OCI-LY7 (cell line): ENCODE data around the gene ABHD8. TPM values are rescaled to one million over a fixed set of nuclear protein-coding genes. Genes with fewer than 3 reads are reported as not detected.

Experiments used
- BruUV-seq: library from RNA; stranded (reverse); fragments of 400-500 nt; replicated peaks from 2 replicates; lab custom pipeline; 2021; lab: Mats Ljungman, UMichigan
- CTCF ChIA-PET: fragments of 300-600 bp; sonication (Branson Sonifier 250); formaldehyde crosslinking; loops from one replicate; lab custom pipeline; 2022; ENCODE audit warnings: antibody characterized with exemption; ENCODE audit not compliant: unreplicated experiment; lab: Charles Lee
- POLR2A ChIA-PET: fragments of 300-600 bp; sonication (Branson Sonifier 250); formaldehyde crosslinking; loops from one replicate; lab custom pipeline; 2022; ENCODE audit warnings: antibody characterized with exemption; lab: Charles Lee
- DNase-seq: peaks from one replicate; pipeline ENCODE4 v3.0.0-alpha.2; 2015; ENCODE audit warnings: low spot score
- H2AFZ ChIP-seq: fragments of 200-600 bp; sonication (generic), shearing (Covaris generic); 2 replicates; pipeline ENCODE4 v1.6.1; 2014; ENCODE audit warnings: mild to moderate bottlenecking, antibody characterized with exemption, low read length, moderate library complexity
- H3K27ac ChIP-seq: fragments of 200-600 bp; sonication (generic); 2 replicates; pipeline ENCODE4 v1.5.1; 2014; ENCODE audit warnings: mixed run types, low read depth, mild to moderate bottlenecking, moderate library complexity, low read length, inconsistent platforms; ENCODE audit not compliant: poor library complexity, severe bottlenecking
- H3K36me3 ChIP-seq: fragments of 200-600 bp; sonication (generic); 2 replicates; pipeline ENCODE4 v1.6.1; 2014; ENCODE audit warnings: mild to moderate bottlenecking, antibody characterized with exemption, low read length, moderate library complexity, mixed read lengths; ENCODE audit not compliant: insufficient read depth
- H3K4me1 ChIP-seq: fragments of 200-600 bp; sonication (generic); 2 replicates; pipeline ENCODE4 v1.5.1; 2014; ENCODE audit warnings: mild to moderate bottlenecking, low read length; ENCODE audit not compliant: insufficient read depth, poor library complexity, severe bottlenecking
- H3K4me2 ChIP-seq: fragments of 200-600 bp; sonication (generic); 2 replicates; pipeline ENCODE4 v1.6.1; 2014; ENCODE audit warnings: mild to moderate bottlenecking, low read length
- H3K4me3 ChIP-seq: fragments of 200-600 bp; sonication (generic); 2 replicates; pipeline ENCODE4 v1.5.1; 2014; ENCODE audit warnings: mild to moderate bottlenecking, low read depth, low read length; ENCODE audit not compliant: poor library complexity, severe bottlenecking
- H3K79me2 ChIP-seq: fragments of 200-600 bp; sonication (generic); 2 replicates; pipeline ENCODE4 v1.6.1; 2016; ENCODE audit warnings: low read depth, mild to moderate bottlenecking, low read length, moderate library complexity, mixed read lengths; ENCODE audit not compliant: insufficient read depth
- H3K9me2 ChIP-seq: fragments of 200-600 bp; sonication (generic); 2 replicates; pipeline ENCODE4 v1.6.1; 2016; ENCODE audit warnings: mild to moderate bottlenecking, low read length, mixed read lengths; ENCODE audit not compliant: insufficient read depth
- H3K9me3 ChIP-seq: fragments of 200-600 bp; sonication (generic); 2 replicates; pipeline ENCODE4 v1.6.1; 2014; ENCODE audit warnings: mild to moderate bottlenecking, mixed run types, low read length, mixed read lengths
- H4K20me1 ChIP-seq: fragments of 200-600 bp; sonication (generic); 2 replicates; pipeline ENCODE4 v1.6.1; 2014; ENCODE audit warnings: mild to moderate bottlenecking, antibody characterized with exemption, low read length, moderate library complexity, mixed read lengths; ENCODE audit not compliant: insufficient read depth
- CTCF ChIP-seq: fragments of 200-600 bp; sonication (generic); conservative IDR thresholded peaks from 2 replicates; pipeline ENCODE4 v1.5.1; 2014; ENCODE audit warnings: mild to moderate bottlenecking, antibody characterized with exemption, low read length, moderate library complexity, mixed read lengths
- EZH2phosphoT487 ChIP-seq: fragments of 200-600 bp; sonication (generic); IDR thresholded peaks from 2 replicates; pipeline ENCODE4 v1.6.1; 2018; ENCODE audit warnings: low read depth, borderline replicate concordance, mild to moderate bottlenecking, mixed run types, antibody characterized with exemption, low read length, moderate library complexity, mixed read lengths
- intact Hi-C: fragments of 100-400 bp; cut with micrococcal nuclease; formaldehyde crosslinking; loops from one replicate; pipeline ENCODE4 v1.10.0; 2022; ENCODE audit not compliant: unreplicated experiment
- total RNA-seq, 2 experiments: library from RNA; depleted of rRNA in 1 of 2; stranded (reverse); fragments of >200 nt in 1 of 2; shearing (Covaris generic) in 1 of 2; gene quantifications; 2 replicates each; pipeline ENCODE4 v1.2.3, GENCODE V29; 2014 to 2022

Gene ABHD8
- total RNA-seq, 2 experiments from 2014 or later: 11.6 to 18.9 TPM

DNA sequence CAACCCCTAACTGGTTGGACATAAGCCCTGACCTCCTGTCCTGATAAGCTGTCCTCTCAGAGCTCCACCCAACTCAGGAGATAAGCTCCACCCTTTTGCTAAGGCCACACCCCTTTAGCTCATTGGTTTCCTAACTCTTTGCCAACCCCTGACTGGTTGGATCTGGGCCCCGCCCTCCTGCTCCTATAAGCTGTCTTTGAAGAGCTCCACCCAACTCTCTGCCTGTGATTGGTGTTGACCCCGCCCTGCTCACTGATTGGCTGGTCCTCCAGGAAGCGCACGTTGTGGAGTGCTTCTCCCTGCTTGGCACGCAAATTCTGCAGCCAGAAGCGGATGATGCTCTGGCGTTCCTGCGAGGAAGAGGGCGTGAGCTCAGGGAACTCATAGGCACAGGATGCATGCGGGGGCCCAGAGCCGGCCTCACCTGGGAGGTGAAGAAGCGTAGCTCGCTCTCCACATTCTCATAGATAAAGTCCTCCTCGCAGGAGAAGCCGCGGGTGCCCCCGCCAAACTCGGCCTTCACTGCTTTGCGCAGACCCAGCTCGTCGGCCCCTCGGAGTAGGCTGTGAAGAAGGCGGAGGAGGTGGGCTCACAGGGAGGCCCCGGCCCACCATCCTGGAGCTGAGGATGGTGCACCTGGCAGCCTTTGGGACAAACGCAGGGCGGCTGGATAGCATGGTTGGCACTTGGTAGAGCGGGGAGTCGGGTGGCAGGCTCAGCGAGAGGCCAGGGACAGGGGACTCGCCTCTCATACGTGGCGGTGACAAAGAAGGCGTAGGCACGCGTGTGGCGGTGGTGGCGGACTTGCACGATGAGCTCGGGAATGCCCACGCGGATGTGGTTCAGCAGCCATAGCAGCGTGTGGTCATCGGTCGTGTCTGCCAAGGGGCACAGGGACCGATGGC lies 29.7 kb upstream of the ABHD8 start:
- CTCF ChIA-PET: interaction anchor here (0.6 to 2.0 kb wide), 6 partner anchors 8 to 109 kb away, joined by 3 to 8 read pairs (median 4); partner anchors contain the start of gene DDA1
- Histone ChIP-seq H3K9me3 (no peaks in the 10 kb centered on the region), H3K4me3 (peak overlapping the region; percentile 34), H4K20me1 (no peaks in the 10 kb centered on the region), H3K27ac (no peak overlapping the region), H2AFZ (no peak overlapping the region), H3K9me2 (no peaks in the 10 kb centered on the region), H3K36me3 (no peaks in the 10 kb centered on the region), H3K4me2 (peak overlapping the region; percentile 38), H3K79me2 (peaks cover under 1% of the 10 kb centered on the region; the same call in 1 of the 2 replicates), H3K4me1 (peaks cover 31% of the 10 kb centered on the region)
- BruUV-seq: no TSS peak
- TF ChIP-seq EZH2phosphoT487: no peak
- intact Hi-C loops: no loop called here
- POLR2A ChIA-PET: interaction anchor here (0.5 to 2.4 kb wide), 6 partner anchors 12 to 208 kb away, joined by 3 to 15 read pairs (median 4); partner anchors contain the start of genes DDA1 and MRPL34
- DNase-seq: peak; percentile 96

- H3K4me2 ChIP-seq: no peak overlapping the region
- no peaks in the 10 kb centered on the region for H4K20me1 ChIP-seq
- H3K36me3 ChIP-seq: no peaks in the 10 kb centered on the region
- H3K4me1 ChIP-seq: peaks cover 31% of the 10 kb centered on the region
- no peaks in the 10 kb centered on the region; the same call in 1 of the 2 replicates for H3K79me2 ChIP-seq
- no peak overlapping the region for H3K27ac ChIP-seq
- H2AFZ ChIP-seq: no peak overlapping the region
- no peaks in the 10 kb centered on the region for H3K9me3 ChIP-seq
- no peak overlapping the region for H3K4me3 ChIP-seq
- POLR2A ChIA-PET: interaction anchor here (0.9 to 2.4 kb wide), 4 partner anchors 11 to 27 kb away, joined by 3 to 15 read pairs (median 5); partner anchors contain the start of genes DDA1 and MRPL34
- TF ChIP-seq CTCF (no peak), EZH2phosphoT487 (no peak)
- DNase-seq: no peak
- no TSS peak for BruUV-seq
- intact Hi-C loops: no loop called here
- H3K9me2 ChIP-seq: no peaks in the 10 kb centered on the region
- CTCF ChIA-PET: interaction anchor here (0.6 to 2.0 kb wide), 6 partner anchors 8 to 109 kb away, joined by 3 to 8 read pairs (median 4); partner anchors contain the start of gene DDA1
Measured at GRCh38 chr19:17332360-17332676, 29.1 kb upstream of the ABHD8 start.

- H3K9me2 ChIP-seq: no peaks in the 10 kb centered on the region
- H3K9me3 ChIP-seq: no peaks in the 10 kb centered on the region
- DNase-seq: no peak
- no peaks in the 10 kb centered on the region for H3K36me3 ChIP-seq
- intact Hi-C loops: no loop called here
- no peak overlapping the region for H3K27ac ChIP-seq
- H2AFZ ChIP-seq: no peak overlapping the region
- no peaks in the 10 kb centered on the region for H3K79me2 ChIP-seq
- no peak overlapping the region for H3K4me3 ChIP-seq
- POLR2A ChIA-PET: interaction anchor here (0.5 to 0.8 kb wide), 3 partner anchors 38 to 1526 kb away, joined by 3 to 6 read pairs (median 4); no protein-coding TSS in a partner anchor
- H3K4me1 ChIP-seq: peaks cover 31% of the 10 kb centered on the region
- BruUV-seq: no TSS peak
- H3K4me2 ChIP-seq: no peak overlapping the region
- CTCF ChIA-PET: no interaction called here
- no peaks in the 10 kb centered on the region for H4K20me1 ChIP-seq
- TF ChIP-seq CTCF: no peak
- no peak for TF ChIP-seq EZH2phosphoT487
Measured at GRCh38 chr19:17331045-17331558, 27.9 kb upstream of the ABHD8 start.
